Astrocyte (in vitro differentiated cells and primary cell): ENCODE measurements around the gene MEG3.

Experiments
- CTCF ChIP-seq: IDR thresholded peaks from 2 replicates; pipeline ENCODE4 v1.5.1; 2011; ENCODE audit warnings: low read depth, mild to moderate bottlenecking, inconsistent platforms, low read length, moderate library complexity; ENCODE audit not compliant: insufficient read depth
- EZH2 ChIP-seq: IDR thresholded peaks from 2 replicates; pipeline ENCODE4 v1.6.1; 2012; ENCODE audit warnings: mild to moderate bottlenecking, low read length, inconsistent platforms; ENCODE audit not compliant: insufficient read depth

GRCh38 chr14:100777818-100778525, 47.9 kb upstream of the MEG3 start:
- no peak for TF ChIP-seq CTCF
- TF ChIP-seq EZH2, result no peak
